PC-9 (cell line): ENCODE results near the gene ACAP3. TPM values are rescaled to one million over a fixed set of nuclear protein-coding genes. Genes with fewer than 3 reads are reported as not detected.

ENCODE experiments used
- BruUV-seq: library from RNA; stranded (reverse); fragments of 400-500 nt; replicated peaks from 2 replicates; lab custom pipeline; 2021; lab: Mats Ljungman, UMichigan
- CTCF ChIA-PET: fragments of 300-600 bp; sonication (Branson Sonifier 250); formaldehyde crosslinking; loops from one replicate; lab custom pipeline; 2022; ENCODE audit warnings: antibody characterized with exemption; lab: Charles Lee
- POLR2A ChIA-PET: fragments of 300-600 bp; sonication (Branson Sonifier 250); formaldehyde crosslinking; loops from one replicate; lab custom pipeline; 2022; ENCODE audit warnings: antibody characterized with exemption; ENCODE audit not compliant: unreplicated experiment; lab: Charles Lee
- DNase-seq, 2 experiments: peaks; one replicate each; pipeline versions ENCODE4 v3.0.0 to v3.0.0-alpha.2; 2015 to 2022; ENCODE audit warnings: mixed read lengths in 1 of 2
- H2AFZ ChIP-seq: fragments of 200-600 bp; sonication (generic); 2 replicates; pipeline ENCODE4 v1.8.1; 2017; ENCODE audit warnings: antibody characterized with exemption
- H3F3A ChIP-seq: fragments of 200-600 bp; sonication (generic); 2 replicates; pipeline ENCODE4 v1.8.1; 2017; ENCODE audit warnings: antibody characterized with exemption, mild to moderate bottlenecking, low read depth; ENCODE audit not compliant: insufficient read depth
- H3K27ac ChIP-seq: fragments of 200-600 bp; sonication (generic); 2 replicates; pipeline ENCODE4 v1.6.1; 2016; ENCODE audit warnings: mixed run types
- H3K27me3 ChIP-seq: fragments of 200-600 bp; sonication (generic); 2 replicates; pipeline ENCODE4 v1.6.1; 2016; ENCODE audit warnings: low read depth, mixed run types; ENCODE audit not compliant: insufficient read depth
- H3K36me3 ChIP-seq: fragments of 200-600 bp; sonication (generic); 2 replicates; pipeline ENCODE4 v1.6.1; 2016; ENCODE audit warnings: low read depth, mixed run types
- H3K4me1 ChIP-seq: fragments of 200-600 bp; sonication (generic); replicated peaks from 2 replicates; pipeline ENCODE4 v1.6.1; 2016; ENCODE audit warnings: mixed run types; ENCODE audit not compliant: insufficient read depth
- H3K4me2 ChIP-seq: fragments of 200-600 bp; sonication (generic); 2 replicates; pipeline ENCODE4 v1.6.1; 2017; ENCODE audit warnings: mixed run types
- H3K4me3 ChIP-seq: fragments of 200-600 bp; sonication (generic); 2 replicates; pipeline ENCODE4 v1.6.1; 2016; ENCODE audit warnings: mixed run types
- H3K79me2 ChIP-seq: fragments of 200-600 bp; sonication (generic); 2 replicates; pipeline ENCODE4 v1.6.1; 2017; ENCODE audit warnings: low read depth, mixed run types
- H3K9me2 ChIP-seq: fragments of 200-600 bp; sonication (generic); 2 replicates; pipeline ENCODE4 v1.8.1; 2017; ENCODE audit warnings: mild to moderate bottlenecking; ENCODE audit not compliant: insufficient read depth
- H3K9me3 ChIP-seq: fragments of 200-600 bp; sonication (generic); 2 replicates; pipeline ENCODE4 v1.8.1; 2016; ENCODE audit warnings: low read depth; ENCODE audit not compliant: insufficient read depth
- H4K20me1 ChIP-seq: fragments of 200-600 bp; sonication (generic); 2 replicates; pipeline ENCODE4 v1.8.1; 2017; ENCODE audit not compliant: insufficient read depth
- EZH2 ChIP-seq: fragments of 200-600 bp; sonication (generic); IDR thresholded peaks from 2 replicates; pipeline ENCODE4 v1.8.0; 2017; ENCODE audit warnings: antibody characterized with exemption, low read depth
- intact Hi-C: fragments of 100-400 bp; cut with micrococcal nuclease; formaldehyde crosslinking; loops from one replicate; pipeline ENCODE4 v1.10.0; 2022; ENCODE audit not compliant: unreplicated experiment
- total RNA-seq: library from RNA; stranded (reverse); gene quantifications from 2 replicates; pipeline ENCODE4 v1.2.3, GENCODE V29; 2021
- TF ChIP-seq, protein P1 (sequence below): fragments of 200-600 bp; sonication (generic); conservative IDR thresholded peaks from 2 replicates; pipeline ENCODE4 v1.6.1; 2017; ENCODE audit warnings: mixed run types, antibody characterized with exemption, mild to moderate bottlenecking, moderate library complexity

Gene ACAP3
- total RNA-seq, 1 experiment from 2014 or later, result 54.8 TPM

DNA sequence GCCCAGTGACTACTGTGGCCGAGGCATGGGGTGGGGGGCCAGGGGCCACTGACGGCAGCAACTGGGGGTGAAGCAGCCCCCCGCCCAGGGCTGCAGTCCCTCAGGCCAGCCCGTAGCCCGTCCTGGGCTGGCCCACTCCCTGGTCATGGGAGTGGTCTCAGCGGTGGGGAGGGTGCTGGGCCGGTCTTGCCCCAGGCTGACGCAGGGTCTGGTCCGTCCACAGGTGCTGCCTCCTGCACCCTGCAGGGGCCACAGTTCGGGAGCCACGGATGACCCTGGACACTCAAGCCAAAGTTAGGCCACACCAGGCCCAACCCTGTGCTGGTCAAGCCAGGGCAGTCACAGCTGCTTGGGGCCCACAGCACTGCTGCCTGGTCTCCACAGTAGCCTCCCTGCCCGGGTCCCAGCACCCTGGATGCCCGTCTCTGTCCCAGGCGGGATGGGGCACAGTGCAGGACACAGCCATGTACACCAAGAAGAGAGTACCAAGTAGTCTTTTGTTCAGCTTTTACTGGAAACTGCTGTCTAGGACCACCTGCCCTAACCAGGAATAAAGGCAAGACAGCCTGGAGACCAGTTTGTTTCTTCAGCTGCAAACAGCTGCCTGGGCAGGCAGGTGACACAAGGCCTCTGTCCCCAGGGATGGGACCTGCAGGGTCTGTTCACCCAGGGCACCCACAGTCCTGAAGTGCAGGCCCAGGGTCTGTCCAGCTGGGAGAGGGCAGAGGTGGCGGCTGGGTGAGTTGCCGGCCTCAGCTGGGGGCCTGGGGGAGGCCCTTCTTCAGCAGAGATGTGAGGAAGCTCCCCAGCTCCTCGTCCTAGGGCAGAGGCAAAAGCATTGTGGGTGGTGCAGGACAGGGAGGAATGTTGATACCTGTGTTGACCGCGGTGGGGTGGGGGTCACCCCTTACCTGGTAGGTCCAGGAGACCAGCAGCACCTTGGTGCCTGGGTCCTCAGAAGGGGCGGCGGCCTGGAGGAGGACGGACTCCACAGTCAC lies 3.7 kb upstream of the ACAP3 start:
- Histone ChIP-seq H3K9me2 (no peaks in the 10 kb centered on the region), H3K4me2 (no peak overlapping the region), H3K4me1 (peaks cover 16% of the 10 kb centered on the region; the same call in 1 of the 2 replicates), H3F3A (peaks cover 24% of the 10 kb centered on the region; the same call in 1 of the 2 replicates), H3K36me3 (0 out of 2 replicates have a peak, but pooled peaks cover 5% of the 10 kb centered on the region), H3K9me3 (no peaks in the 10 kb centered on the region), H3K27me3 (no peaks in the 10 kb centered on the region), H2AFZ (no peak overlapping the region), H4K20me1 (peaks cover 37% of the 10 kb centered on the region), H3K27ac (no peak overlapping the region), H3K4me3 (no peak overlapping the region), H3K79me2 (peaks cover 29% of the 10 kb centered on the region; the same call in 1 of the 2 replicates)
- intact Hi-C loops, result no loop called here
- CTCF ChIA-PET, result no interaction called here
- no peak for DNase-seq
- POLR2A ChIA-PET, result no interaction called here
- TF ChIP-seq, protein P1, sequence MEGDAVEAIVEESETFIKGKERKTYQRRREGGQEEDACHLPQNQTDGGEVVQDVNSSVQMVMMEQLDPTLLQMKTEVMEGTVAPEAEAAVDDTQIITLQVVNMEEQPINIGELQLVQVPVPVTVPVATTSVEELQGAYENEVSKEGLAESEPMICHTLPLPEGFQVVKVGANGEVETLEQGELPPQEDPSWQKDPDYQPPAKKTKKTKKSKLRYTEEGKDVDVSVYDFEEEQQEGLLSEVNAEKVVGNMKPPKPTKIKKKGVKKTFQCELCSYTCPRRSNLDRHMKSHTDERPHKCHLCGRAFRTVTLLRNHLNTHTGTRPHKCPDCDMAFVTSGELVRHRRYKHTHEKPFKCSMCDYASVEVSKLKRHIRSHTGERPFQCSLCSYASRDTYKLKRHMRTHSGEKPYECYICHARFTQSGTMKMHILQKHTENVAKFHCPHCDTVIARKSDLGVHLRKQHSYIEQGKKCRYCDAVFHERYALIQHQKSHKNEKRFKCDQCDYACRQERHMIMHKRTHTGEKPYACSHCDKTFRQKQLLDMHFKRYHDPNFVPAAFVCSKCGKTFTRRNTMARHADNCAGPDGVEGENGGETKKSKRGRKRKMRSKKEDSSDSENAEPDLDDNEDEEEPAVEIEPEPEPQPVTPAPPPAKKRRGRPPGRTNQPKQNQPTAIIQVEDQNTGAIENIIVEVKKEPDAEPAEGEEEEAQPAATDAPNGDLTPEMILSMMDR, result no peak
- no peak for TF ChIP-seq EZH2
- BruUV-seq, result no TSS peak

DNA sequence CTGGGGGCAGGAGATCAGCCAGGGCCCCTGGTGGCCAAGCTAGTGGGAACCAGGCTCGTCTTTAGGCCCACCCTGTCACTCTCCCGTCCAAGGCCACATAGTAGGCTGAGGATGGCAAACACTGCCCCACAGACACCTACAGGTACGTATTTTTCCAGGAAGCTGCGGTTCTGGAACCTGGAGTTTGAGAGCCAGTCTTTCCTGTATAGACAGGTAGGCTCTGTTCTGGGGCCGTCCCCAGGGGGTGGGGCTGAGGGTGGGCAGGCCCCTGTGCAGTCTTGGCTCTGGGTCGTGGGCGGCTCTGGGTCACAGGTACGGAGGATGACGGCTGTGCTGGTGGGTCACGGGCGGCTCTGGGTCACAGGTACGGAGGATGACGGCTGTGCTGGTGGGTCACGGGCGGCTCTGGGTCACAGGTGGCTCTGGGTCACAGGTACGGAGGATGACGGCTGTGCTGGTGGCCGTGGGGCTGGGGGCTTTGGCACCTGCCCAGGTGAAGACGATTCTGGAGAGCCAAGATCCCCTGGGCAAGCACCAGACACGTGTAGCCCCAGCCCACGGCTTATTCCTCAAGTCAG lies 2.8 kb upstream of the ACAP3 start:
- H3K79me2 ChIP-seq, result peaks cover 29% of the 10 kb centered on the region; the same call in 1 of the 2 replicates
- no peak for DNase-seq
- H3K9me3 ChIP-seq, result no peaks in the 10 kb centered on the region
- intact Hi-C loops, result no loop called here
- POLR2A ChIA-PET, result no interaction called here
- H3K4me2 ChIP-seq, result no peak overlapping the region
- H3K4me3 ChIP-seq, result no peak overlapping the region
- H3K27me3 ChIP-seq, result no peaks in the 10 kb centered on the region
- no peak overlapping the region for H2AFZ ChIP-seq
- H3K4me1 ChIP-seq, result peaks cover 25% of the 10 kb centered on the region
- no peak overlapping the region for H3K27ac ChIP-seq
- CTCF ChIA-PET, result no interaction called here
- H3K9me2 ChIP-seq, result no peaks in the 10 kb centered on the region
- H4K20me1 ChIP-seq, result peaks cover 31% of the 10 kb centered on the region
- BruUV-seq, result no TSS peak
- peaks cover 26% of the 10 kb centered on the region; the same call in 1 of the 2 replicates for H3F3A ChIP-seq
- TF ChIP-seq, protein P1, result no peak
- no peak for TF ChIP-seq EZH2
- H3K36me3 ChIP-seq, result no peaks in the 10 kb centered on the region

DNA sequence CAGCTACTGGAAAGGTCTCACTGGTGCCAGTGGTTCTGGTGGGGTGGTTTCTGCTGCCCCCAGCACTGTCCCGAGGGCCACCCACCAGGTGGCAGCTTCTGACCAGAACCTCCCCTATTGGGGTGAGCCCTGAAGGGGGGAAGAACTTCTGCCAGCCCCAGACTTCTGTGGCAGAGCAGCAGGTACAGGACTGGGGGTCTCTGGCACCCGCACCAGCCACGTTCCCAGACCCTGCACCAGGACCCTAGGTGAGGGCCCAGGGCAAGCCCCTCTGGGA lies 2.3 kb upstream of the ACAP3 start:
- no peak for TF ChIP-seq EZH2
- TF ChIP-seq, protein P1, result no peak

More for the DNA sequence above, 2.3 kb upstream of the ACAP3 start:
- ChIA-PET POLR2A (no interaction called here), CTCF (no interaction called here)
- H3K4me3 ChIP-seq, result peak overlapping the region; percentile 81; the same call in 1 of the 2 replicates
- H3K4me2 ChIP-seq, result peak overlapping the region; percentile 89
- no peak overlapping the region for H3K27ac ChIP-seq
- peaks cover 31% of the 10 kb centered on the region for H4K20me1 ChIP-seq
- DNase-seq, result no peak
- H2AFZ ChIP-seq, result no peak overlapping the region
- no peaks in the 10 kb centered on the region for H3K36me3 ChIP-seq
- H3K27me3 ChIP-seq, result no peaks in the 10 kb centered on the region
- peaks cover 30% of the 10 kb centered on the region for H3K4me1 ChIP-seq
- no peaks in the 10 kb centered on the region for H3K9me3 ChIP-seq
- BruUV-seq, result no TSS peak
- peaks cover 29% of the 10 kb centered on the region; the same call in 1 of the 2 replicates for H3F3A ChIP-seq
- intact Hi-C loops, result no loop called here
- peaks cover 27% of the 10 kb centered on the region; the same call in 1 of the 2 replicates for H3K79me2 ChIP-seq
- no peaks in the 10 kb centered on the region for H3K9me2 ChIP-seq
